HUES48 (cell line): ENCODE measurements around the gene CCDC158.

Experiments used
- H3K27ac ChIP-seq: one replicate; pipeline ENCODE4 v1.7.0; 2013; ENCODE audit warnings: low read depth, low read length, inconsistent platforms
- H3K27me3 ChIP-seq: 2 replicates; pipeline ENCODE4 v1.6.1; 2013; ENCODE audit warnings: mild to moderate bottlenecking, low read length; ENCODE audit not compliant: control insufficient read depth, insufficient read depth
- H3K36me3 ChIP-seq: 2 replicates; pipeline ENCODE4 v1.6.1; 2013; ENCODE audit warnings: low read length; ENCODE audit not compliant: control insufficient read depth, insufficient read depth
- H3K4me1 ChIP-seq: 2 replicates; pipeline ENCODE4 v1.6.1; 2013; ENCODE audit warnings: mild to moderate bottlenecking, low read length; ENCODE audit not compliant: control insufficient read depth, insufficient read depth
- H3K4me3 ChIP-seq: 2 replicates; pipeline ENCODE4 v1.5.1; 2013; ENCODE audit warnings: mild to moderate bottlenecking, low read depth, low read length
- H3K9ac ChIP-seq: 2 replicates; pipeline ENCODE4 v1.6.1; 2013; ENCODE audit warnings: mild to moderate bottlenecking, low read depth, low read length, moderate library complexity
- H3K9me3 ChIP-seq: 2 replicates; pipeline ENCODE4 v1.6.1; 2013; ENCODE audit warnings: low read length; ENCODE audit not compliant: control insufficient read depth, insufficient read depth

Gene CCDC158

DNA sequence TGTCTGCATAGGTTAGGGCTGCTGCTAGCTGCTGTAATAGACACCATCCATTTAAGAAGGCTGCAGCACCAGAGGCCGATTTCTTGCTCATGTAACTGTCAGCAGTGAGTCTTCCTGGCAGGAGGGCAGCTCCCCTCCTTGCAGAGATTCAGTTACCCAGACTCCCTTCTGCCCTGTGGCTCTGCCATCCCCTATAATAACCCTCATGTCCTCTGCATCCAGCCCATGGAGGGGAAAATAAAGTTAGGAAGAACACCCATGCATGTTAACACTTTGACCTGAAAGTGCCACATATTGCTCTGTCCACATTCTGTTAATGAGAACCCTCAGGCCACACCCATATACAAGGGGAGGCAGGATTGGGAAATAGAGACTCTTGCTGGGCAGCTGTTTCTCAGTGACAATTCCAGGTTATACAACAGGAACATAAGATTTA, 109.0 kb downstream of the CCDC158 start:
- H3K4me1 ChIP-seq = 0 out of 2 replicates have a peak, but pooled peaks cover 3% of the 10 kb centered on the region

DNA sequence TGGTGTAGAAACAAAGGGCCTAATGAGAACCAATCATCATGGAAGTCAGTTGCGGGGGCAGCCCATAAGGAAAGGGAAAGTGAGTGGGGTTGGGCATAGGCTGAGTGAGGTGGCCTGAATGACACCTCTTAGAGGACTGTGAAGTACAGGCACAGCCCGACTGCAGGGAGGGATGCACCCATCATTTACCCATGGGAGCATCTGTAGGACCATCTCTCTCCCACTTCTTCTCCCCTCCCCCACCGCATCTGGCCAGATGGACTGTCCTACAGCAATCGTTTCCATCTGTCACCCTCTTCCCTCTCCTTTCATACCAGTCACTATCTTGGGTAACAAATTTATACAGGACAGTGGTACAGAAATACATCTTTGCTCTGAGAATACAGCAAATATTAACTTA, 110.3 kb downstream of the CCDC158 start:
- Histone ChIP-seq H3K27ac (no peak overlapping the region), H3K4me1 (0 out of 2 replicates have a peak, but pooled peaks cover 4% of the 10 kb centered on the region), H3K36me3 (peaks cover 12% of the 10 kb centered on the region), H3K9me3 (no peaks in the 10 kb centered on the region), H3K27me3 (peaks cover 6% of the 10 kb centered on the region), H3K9ac (no peak overlapping the region), H3K4me3 (no peak overlapping the region)

More for the DNA sequence above, 109.0 kb downstream of the CCDC158 start:
- H3K4me3 ChIP-seq = no peak overlapping the region
- H3K27me3 ChIP-seq = no peaks in the 10 kb centered on the region
- no peak overlapping the region for H3K9ac ChIP-seq
- no peak overlapping the region for H3K27ac ChIP-seq
- H3K9me3 ChIP-seq = no peaks in the 10 kb centered on the region
- H3K36me3 ChIP-seq = peaks cover 12% of the 10 kb centered on the region

DNA sequence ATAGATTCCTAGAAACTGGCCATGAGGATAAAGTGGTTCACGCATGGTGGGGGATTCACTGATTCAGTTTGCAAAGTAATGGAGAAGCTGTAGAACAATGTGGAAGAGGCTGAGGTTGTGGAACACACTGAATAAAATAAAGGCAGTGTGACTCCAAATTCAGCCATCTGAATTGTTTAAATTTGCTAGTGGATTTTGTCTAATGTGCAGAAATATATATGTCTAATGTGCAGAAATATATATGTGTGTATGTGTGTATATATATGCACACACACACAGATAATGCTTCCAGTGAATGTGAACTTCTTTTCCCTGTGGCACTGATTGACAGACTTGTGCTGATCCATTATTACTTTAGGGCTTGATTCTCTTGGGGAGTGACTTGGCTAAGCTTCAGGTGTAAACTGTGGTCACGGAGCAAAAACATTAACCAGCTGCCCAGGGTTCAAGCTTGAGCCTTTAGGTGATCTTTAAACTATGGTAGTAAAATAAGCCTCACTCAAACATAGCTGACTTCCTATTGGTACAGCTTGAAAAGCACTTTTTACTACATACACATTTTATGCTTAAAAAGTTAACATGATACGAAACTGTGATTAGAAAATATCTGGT, 110.9 kb downstream of the CCDC158 start:
- Histone ChIP-seq H3K27me3 (peaks cover 12% of the 10 kb centered on the region), H3K4me1 (0 out of 2 replicates have a peak, but pooled peaks cover 7% of the 10 kb centered on the region), H3K36me3 (peaks cover 12% of the 10 kb centered on the region), H3K9me3 (no peaks in the 10 kb centered on the region), H3K4me3 (no peak overlapping the region), H3K9ac (no peak overlapping the region), H3K27ac (no peak overlapping the region)

DNA sequence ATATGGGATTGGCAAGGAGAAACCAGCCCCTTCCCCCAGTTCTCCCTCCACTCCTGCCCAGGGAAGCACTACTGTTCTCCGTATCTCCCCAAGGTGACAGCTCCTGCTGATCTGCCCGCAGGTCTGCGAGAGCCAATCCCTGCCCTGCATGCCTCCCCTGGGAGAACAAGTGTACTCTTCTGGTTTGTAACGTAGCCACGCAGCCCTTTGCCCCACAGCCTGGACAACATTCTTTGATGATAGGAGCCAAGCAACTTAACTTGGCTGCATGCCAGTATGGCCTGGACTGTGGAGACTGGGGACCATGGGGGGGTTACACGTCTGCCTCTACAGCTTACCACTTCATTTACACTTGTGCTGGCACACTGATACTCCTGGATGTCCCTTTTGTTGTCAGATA, 112.4 kb downstream of the CCDC158 start:
- no peak overlapping the region for H3K27ac ChIP-seq
- no peaks in the 10 kb centered on the region for H3K9me3 ChIP-seq
- H3K4me1 ChIP-seq = 0 out of 2 replicates have a peak, but pooled peaks cover 7% of the 10 kb centered on the region
- H3K36me3 ChIP-seq = peaks cover 12% of the 10 kb centered on the region
- H3K4me3 ChIP-seq = no peak overlapping the region
- no peak overlapping the region for H3K9ac ChIP-seq
- H3K27me3 ChIP-seq = peaks cover 17% of the 10 kb centered on the region

DNA sequence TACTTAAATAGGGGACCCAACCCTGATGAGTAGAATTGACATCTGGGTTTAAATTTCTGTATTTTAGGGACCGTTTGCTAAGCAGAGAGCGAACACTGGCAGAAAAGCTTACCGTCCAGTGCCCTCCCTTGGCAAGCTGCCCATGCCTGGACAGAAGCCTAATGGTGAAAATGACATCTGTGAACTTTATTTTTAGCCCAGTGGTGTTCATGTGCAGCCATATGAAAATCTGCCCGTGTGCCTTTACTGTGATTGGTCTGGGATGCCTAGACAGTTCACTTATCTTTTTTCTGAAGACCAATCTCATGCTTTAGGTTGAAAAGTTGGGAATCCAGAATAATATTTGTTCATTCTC, 113.3 kb downstream of the CCDC158 start:
- peaks cover 12% of the 10 kb centered on the region for H3K36me3 ChIP-seq
- H3K9me3 ChIP-seq = no peaks in the 10 kb centered on the region
- peak overlapping the region; percentile 92 for H3K4me3 ChIP-seq
- 0 out of 2 replicates have a peak, but pooled peaks cover 7% of the 10 kb centered on the region for H3K4me1 ChIP-seq
- H3K9ac ChIP-seq = no peak overlapping the region
- H3K27ac ChIP-seq = no peak overlapping the region
- H3K27me3 ChIP-seq = peaks cover 17% of the 10 kb centered on the region

GRCh38 chr4:76306882-76307659, 113.9 kb downstream of the CCDC158 start:
- H3K36me3 ChIP-seq = peaks cover 12% of the 10 kb centered on the region
- H3K4me1 ChIP-seq = 0 out of 2 replicates have a peak, but pooled peaks cover 7% of the 10 kb centered on the region
- peaks cover 17% of the 10 kb centered on the region for H3K27me3 ChIP-seq
- no peak overlapping the region for H3K27ac ChIP-seq
- H3K4me3 ChIP-seq = peak overlapping the region; percentile 92
- H3K9ac ChIP-seq = peak overlapping the region; percentile 18; the same call in 1 of the 2 replicates
- H3K9me3 ChIP-seq = no peaks in the 10 kb centered on the region

DNA sequence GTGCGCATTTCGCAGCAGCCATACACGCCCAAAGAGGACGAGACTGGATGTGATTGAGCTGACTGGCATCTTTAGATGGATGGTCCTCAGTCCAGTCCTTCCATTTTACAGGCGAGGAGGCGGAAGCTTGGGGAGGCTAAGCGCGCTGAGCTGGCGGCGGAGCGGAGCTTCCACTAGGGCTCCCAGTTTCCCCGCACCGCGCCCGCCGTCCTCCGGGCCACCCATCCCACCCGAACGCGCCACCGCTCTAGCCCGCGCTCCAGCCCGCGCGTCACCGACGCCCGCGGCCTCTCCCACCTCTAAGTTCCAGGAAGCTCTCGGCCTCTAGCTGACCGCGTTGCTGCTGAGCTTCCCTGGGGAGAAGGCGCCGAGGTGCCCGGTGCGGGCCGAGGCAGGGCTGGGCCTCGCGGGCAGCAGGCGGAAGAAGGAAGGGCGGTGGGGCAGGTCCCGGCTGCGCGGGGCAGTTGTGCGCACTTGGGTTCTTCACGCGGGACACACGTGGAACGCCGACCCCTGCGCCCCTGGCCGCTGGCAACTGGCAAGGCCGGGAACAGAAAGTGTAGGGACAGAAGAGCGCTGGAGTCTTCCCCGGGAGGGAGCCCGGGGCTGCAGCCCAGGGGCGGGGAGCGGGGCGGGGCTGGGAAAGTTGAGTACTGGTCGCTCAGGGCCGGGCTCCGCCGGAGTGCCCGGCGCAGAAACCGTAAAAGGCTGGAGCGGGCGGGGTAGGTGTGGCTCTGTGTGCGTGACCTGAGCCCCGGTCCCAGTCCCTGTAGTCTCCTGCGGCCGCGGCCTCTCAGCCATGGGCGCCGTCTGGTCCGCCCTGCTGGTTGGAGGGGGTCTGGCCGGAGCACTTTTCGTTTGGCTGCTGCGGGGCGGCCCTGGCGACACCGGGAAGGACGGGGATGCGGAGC, 114.7 kb downstream of the CCDC158 start, which contains the start of gene STBD1:
TSS of gene STBD1 (plus strand) at position 763 of the 911 bp plus-strand sequence. CDS start at position 800, 37 bp downstream.
- H3K9me3 ChIP-seq = no peaks in the 10 kb centered on the region
- H3K4me1 ChIP-seq = 0 out of 2 replicates have a peak, but pooled peaks cover 7% of the 10 kb centered on the region
- H3K27ac ChIP-seq = no peak within 1 kb of the TSS
- H3K27me3 ChIP-seq = peaks cover 17% of the 10 kb centered on the region
- H3K36me3 ChIP-seq = peaks cover 12% of the 10 kb centered on the region
- peak within 1 kb of the TSS; percentile 92 for H3K4me3 ChIP-seq
- H3K9ac ChIP-seq = peak within 1 kb of the TSS; percentile 53; the same call in 1 of the 2 replicates

GRCh38 chr4:76305033-76305687, 115.8 kb downstream of the CCDC158 start:
- peaks cover 17% of the 10 kb centered on the region for H3K27me3 ChIP-seq
- H3K4me3 ChIP-seq = peak overlapping the region; percentile 92; the same call in 1 of the 2 replicates
- H3K4me1 ChIP-seq = 0 out of 2 replicates have a peak, but pooled peaks cover 7% of the 10 kb centered on the region
- H3K36me3 ChIP-seq = peaks cover 12% of the 10 kb centered on the region
- no peaks in the 10 kb centered on the region for H3K9me3 ChIP-seq
- H3K27ac ChIP-seq = no peak overlapping the region
- H3K9ac ChIP-seq = no peak overlapping the region

GRCh38 chr4:76302826-76303438, 118.0 kb downstream of the CCDC158 start:
- 0 out of 2 replicates have a peak, but pooled peaks cover 7% of the 10 kb centered on the region for H3K4me1 ChIP-seq
- H3K27ac ChIP-seq = no peak overlapping the region
- H3K36me3 ChIP-seq = no peaks in the 10 kb centered on the region

GRCh38 chr4:76301775-76302162, 119.2 kb downstream of the CCDC158 start:
- no peak overlapping the region for H3K4me3 ChIP-seq
- H3K9ac ChIP-seq = no peak overlapping the region
- no peak overlapping the region for H3K27ac ChIP-seq

More at GRCh38 chr4:76302826-76303438, 118.0 kb downstream of the CCDC158 start:
- Histone ChIP-seq H3K9ac (no peak overlapping the region), H3K9me3 (no peaks in the 10 kb centered on the region; the same call in 1 of the 2 replicates), H3K4me3 (no peak overlapping the region), H3K27me3 (peaks cover 17% of the 10 kb centered on the region)

More at GRCh38 chr4:76301775-76302162, 119.2 kb downstream of the CCDC158 start:
- Histone ChIP-seq H3K36me3 (no peaks in the 10 kb centered on the region), H3K4me1 (0 out of 2 replicates have a peak, but pooled peaks cover 4% of the 10 kb centered on the region), H3K9me3 (no peaks in the 10 kb centered on the region; the same call in 1 of the 2 replicates), H3K27me3 (peaks cover 17% of the 10 kb centered on the region)
